ENCODE results near the gene CNFN. TPM values are rescaled to one million over a fixed set of nuclear protein-coding genes. Genes with fewer than 3 reads are reported as not detected.

The CNFN gene
- total RNA-seq, 1 donor from 2014 or later, result not detected

DNA sequence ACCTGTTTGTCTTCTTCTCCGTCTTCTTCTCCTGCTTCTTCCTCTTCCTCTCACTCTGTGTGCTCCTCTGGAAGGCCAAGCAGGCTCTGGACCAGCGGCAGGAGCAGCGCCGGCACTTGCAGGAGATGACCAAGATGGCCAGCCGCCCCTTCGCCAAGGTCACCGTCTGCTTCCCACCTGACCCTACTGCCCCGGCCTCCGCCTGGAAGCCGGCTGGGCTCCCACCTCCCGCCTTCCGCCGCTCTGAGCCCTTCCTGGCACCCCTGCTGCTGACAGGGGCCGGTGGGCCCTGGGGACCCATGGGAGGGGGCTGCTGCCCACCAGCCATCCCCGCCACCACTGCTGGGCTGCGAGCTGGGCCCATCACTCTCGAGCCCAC lies 13.9 kb downstream of the CNFN start:
- intact Hi-C loops (cut with micrococcal nuclease), result no loop called here
- Mint-ChIP-seq H3K27me3 (no peaks in the 10 kb centered on the region), H3K4me3 (no peak overlapping the region), H3K27ac (no peak overlapping the region), H3K9me3 (no peaks in the 10 kb centered on the region), H3K36me3 (ENCODE audit: low read depth) (no peaks in the 10 kb centered on the region), H3K4me1 (peaks cover 4% of the 10 kb centered on the region)
- DNase-seq, result no peak

- no peak for DNase-seq
- intact Hi-C loops (cut with micrococcal nuclease), result no loop called here
- no peaks in the 10 kb centered on the region for H3K9me3 Mint-ChIP-seq
- H3K27me3 Mint-ChIP-seq, result no peaks in the 10 kb centered on the region
- peaks cover 4% of the 10 kb centered on the region for H3K4me1 Mint-ChIP-seq
- no peak overlapping the region for H3K27ac Mint-ChIP-seq
- H3K36me3 Mint-ChIP-seq (ENCODE audit: low read depth), result no peaks in the 10 kb centered on the region
- H3K4me3 Mint-ChIP-seq, result no peak overlapping the region
Observed at GRCh38 chr19:42375415-42376176, 14.5 kb downstream of the CNFN start.

GRCh38 chr19:42374826-42375376 lies 15.2 kb downstream of the CNFN start:
- H3K36me3 Mint-ChIP-seq (ENCODE audit: low read depth), result no peaks in the 10 kb centered on the region
- H3K4me1 Mint-ChIP-seq, result peaks cover 4% of the 10 kb centered on the region
- H3K27me3 Mint-ChIP-seq, result no peaks in the 10 kb centered on the region
- H3K4me3 Mint-ChIP-seq, result no peak overlapping the region
- DNase-seq, result no peak
- intact Hi-C loops (cut with micrococcal nuclease), result no loop called here
- no peak overlapping the region for H3K27ac Mint-ChIP-seq
- no peaks in the 10 kb centered on the region for H3K9me3 Mint-ChIP-seq

- intact Hi-C loops (cut with micrococcal nuclease), result no loop called here
- Mint-ChIP-seq H3K36me3 (ENCODE audit: low read depth) (no peaks in the 10 kb centered on the region), H3K9me3 (no peaks in the 10 kb centered on the region), H3K4me3 (no peak overlapping the region), H3K27me3 (no peaks in the 10 kb centered on the region), H3K27ac (no peak overlapping the region), H3K4me1 (no peaks in the 10 kb centered on the region)
- DNase-seq, result no peak
Observed at GRCh38 chr19:42370626-42371175, 19.4 kb downstream of the CNFN start.

DNA sequence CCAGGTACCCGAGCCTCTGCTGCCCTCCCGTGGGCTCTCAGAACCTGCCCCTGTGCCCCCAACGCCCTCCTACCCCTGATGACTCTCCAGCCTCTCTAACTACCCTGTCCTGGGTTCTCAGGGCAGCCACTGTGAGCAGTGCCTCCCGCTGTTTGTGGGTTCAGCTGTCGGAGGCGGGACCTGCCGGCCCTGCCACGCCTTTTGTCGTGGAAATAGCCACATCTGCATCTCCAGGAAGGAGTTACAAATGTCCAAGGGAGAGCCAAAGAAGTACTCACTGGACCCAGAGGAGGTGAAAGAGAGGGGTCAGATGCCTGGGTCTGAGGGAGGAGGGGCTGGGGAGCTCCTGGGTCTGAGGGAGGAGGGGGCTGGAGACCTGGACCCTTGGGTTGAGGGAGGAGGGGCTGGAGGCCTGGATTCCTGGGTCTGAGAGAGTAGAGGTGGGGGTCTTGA lies 20.0 kb downstream of the CNFN start:
- no peaks in the 10 kb centered on the region for H3K36me3 Mint-ChIP-seq (ENCODE audit: low read depth)
- H3K27ac Mint-ChIP-seq, result no peak overlapping the region
- H3K27me3 Mint-ChIP-seq, result no peaks in the 10 kb centered on the region
- no peak for DNase-seq
- H3K9me3 Mint-ChIP-seq, result no peaks in the 10 kb centered on the region
- intact Hi-C loops (cut with micrococcal nuclease), result no loop called here
- H3K4me1 Mint-ChIP-seq, result no peaks in the 10 kb centered on the region
- no peak overlapping the region for H3K4me3 Mint-ChIP-seq

DNA sequence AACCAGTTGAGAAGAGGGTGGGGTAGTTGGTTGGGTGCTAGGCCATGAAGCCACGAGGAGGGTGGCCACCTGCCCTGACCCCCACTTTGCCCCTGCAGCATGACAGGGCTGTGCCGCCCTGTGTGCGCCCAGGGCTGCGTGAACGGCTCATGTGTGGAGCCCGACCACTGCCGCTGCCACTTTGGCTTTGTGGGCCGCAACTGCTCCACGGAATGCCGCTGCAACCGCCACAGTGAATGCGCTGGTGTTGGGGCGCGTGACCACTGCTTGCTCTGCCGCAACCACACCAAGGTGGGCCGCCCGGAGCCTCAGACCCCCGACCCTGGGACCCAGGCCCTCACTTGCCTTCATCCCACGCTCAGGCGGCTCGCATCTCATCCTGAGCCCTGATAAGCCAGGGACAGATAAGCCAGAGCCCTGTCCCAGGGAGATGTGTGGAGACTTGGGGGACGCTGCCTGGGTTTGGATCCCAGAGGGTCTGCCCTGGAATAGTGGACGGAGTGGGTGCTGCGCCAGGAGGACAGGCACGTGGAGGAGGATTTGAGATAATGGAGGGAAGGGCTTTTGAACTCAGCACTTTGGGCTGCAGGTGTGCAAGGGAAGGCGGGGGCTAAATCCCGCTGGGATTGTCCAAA lies 20.5 kb downstream of the CNFN start:
- Mint-ChIP-seq H3K9me3 (no peaks in the 10 kb centered on the region), H3K4me1 (no peaks in the 10 kb centered on the region), H3K27me3 (no peaks in the 10 kb centered on the region), H3K36me3 (ENCODE audit: low read depth) (no peaks in the 10 kb centered on the region), H3K4me3 (no peak overlapping the region), H3K27ac (no peak overlapping the region)
- intact Hi-C loops (cut with micrococcal nuclease), result no loop called here
- no peak for DNase-seq

GRCh38 chr19:42368765-42369164 lies 21.3 kb downstream of the CNFN start:
- Mint-ChIP-seq H3K36me3 (ENCODE audit: low read depth) (peaks cover 1% of the 10 kb centered on the region), H3K4me1 (no peaks in the 10 kb centered on the region), H3K4me3 (no peak overlapping the region), H3K27ac (no peak overlapping the region), H3K9me3 (peaks cover 2% of the 10 kb centered on the region), H3K27me3 (no peaks in the 10 kb centered on the region)
- DNase-seq, result no peak
- intact Hi-C loops (cut with micrococcal nuclease), result no loop called here

GRCh38 chr19:42368360-42368759 lies 21.7 kb downstream of the CNFN start:
- Mint-ChIP-seq H3K4me1 (no peaks in the 10 kb centered on the region), H3K4me3 (no peak overlapping the region), H3K27ac (no peak overlapping the region), H3K9me3 (peaks cover 5% of the 10 kb centered on the region), H3K36me3 (ENCODE audit: low read depth) (peaks cover 4% of the 10 kb centered on the region), H3K27me3 (no peaks in the 10 kb centered on the region)
- no peak for DNase-seq
- intact Hi-C loops (cut with micrococcal nuclease), result no loop called here

DNA sequence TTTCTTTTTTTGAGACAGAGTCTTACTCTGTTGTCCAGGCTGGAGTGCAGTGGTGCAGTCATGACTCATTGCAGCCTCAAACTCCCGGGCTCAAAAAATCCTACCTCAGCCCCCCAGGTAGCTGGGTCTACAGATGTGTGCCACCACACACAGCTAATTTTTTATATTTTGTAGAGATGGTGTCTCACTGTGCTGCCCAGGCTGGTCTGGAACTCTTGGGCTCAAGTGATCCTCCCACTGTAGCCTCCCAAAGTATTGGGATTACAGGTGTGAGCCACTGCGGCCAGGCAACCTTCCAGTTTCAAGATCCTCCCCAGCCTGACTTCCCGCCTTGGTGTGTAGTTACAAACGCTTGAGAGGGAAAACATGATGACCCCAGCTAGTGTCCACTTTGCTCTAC lies 22.2 kb downstream of the CNFN start:
- intact Hi-C loops (cut with micrococcal nuclease), result no loop called here
- Mint-ChIP-seq H3K4me1 (no peaks in the 10 kb centered on the region), H3K27me3 (no peaks in the 10 kb centered on the region), H3K27ac (no peak overlapping the region), H3K36me3 (ENCODE audit: low read depth) (peaks cover 4% of the 10 kb centered on the region), H3K4me3 (no peak overlapping the region), H3K9me3 (peaks cover 5% of the 10 kb centered on the region)
- DNase-seq, result no peak

GRCh38 chr19:42366673-42367072 lies 23.4 kb downstream of the CNFN start:
- Mint-ChIP-seq H3K4me1 (no peaks in the 10 kb centered on the region), H3K36me3 (ENCODE audit: low read depth) (peaks cover 4% of the 10 kb centered on the region), H3K9me3 (peaks cover 5% of the 10 kb centered on the region), H3K4me3 (no peak overlapping the region), H3K27me3 (no peaks in the 10 kb centered on the region), H3K27ac (no peak overlapping the region)
- intact Hi-C loops (cut with micrococcal nuclease), result no loop called here
- DNase-seq, result no peak

DNA sequence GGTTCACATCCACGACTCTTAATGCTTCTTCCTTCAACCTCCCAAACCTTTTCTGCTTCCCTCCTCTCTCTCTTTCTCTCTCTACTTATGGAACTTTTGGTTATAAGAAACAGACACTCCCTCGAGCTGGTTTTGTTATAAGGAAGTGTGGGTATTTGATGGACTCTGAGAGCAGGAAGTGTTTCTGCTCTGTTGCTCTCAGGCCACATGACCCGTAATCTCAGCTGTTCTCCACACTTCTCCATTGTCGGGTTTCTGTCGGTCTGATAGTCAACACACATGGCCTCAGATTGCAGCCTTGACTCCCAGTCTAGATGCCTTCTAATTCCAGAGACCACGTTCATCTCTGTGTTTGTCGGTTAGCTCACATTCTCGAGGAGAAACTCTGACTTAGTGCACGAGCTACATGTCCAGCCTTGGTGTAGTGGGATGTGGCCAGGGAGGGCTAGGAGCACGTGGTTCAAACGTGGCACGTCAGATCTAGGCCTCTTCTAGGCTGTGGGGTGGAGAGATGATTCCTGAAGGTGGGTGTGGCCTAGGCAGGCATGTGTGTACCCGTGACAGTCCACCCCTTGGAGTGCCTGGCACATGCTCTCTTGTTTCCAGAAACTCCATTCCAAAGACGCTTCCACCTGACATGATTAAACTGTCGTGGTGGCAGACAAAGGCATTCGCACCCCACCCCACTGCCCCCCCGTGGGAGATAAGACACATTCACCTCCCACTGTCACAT lies 26.3 kb downstream of the CNFN start:
- intact Hi-C loops (cut with micrococcal nuclease), result no loop called here
- Mint-ChIP-seq H3K27ac (no peak overlapping the region), H3K4me3 (no peak overlapping the region), H3K36me3 (ENCODE audit: low read depth) (peaks cover 4% of the 10 kb centered on the region), H3K4me1 (no peaks in the 10 kb centered on the region), H3K27me3 (no peaks in the 10 kb centered on the region), H3K9me3 (peaks cover 5% of the 10 kb centered on the region)
- no peak for DNase-seq

DNA sequence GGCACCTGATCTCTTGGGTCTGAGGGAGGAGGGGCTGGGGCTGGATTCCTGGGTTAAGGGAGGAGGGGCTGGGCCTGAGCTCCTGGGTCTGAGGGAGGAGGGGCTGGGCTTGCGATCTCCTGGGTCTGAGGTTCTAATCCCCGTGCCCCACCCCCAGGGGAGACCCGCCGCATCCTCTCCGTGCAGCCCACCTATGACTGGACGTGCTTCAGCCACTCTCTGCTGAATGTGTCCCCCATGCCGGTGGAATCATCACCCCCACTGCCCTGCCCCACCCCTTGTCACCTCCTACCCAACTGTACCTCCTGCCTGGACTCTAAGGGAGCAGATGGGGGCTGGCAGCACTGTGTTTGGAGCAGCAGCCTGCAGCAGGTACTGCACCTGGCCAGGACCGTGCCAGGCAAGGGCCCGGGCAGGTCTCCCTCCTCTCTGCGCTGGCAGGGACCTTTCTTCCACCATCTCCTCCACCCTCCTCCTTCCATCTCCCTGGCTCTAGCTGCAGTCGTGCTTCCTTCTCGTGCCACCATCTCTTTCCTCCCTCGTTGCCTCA lies 27.1 kb downstream of the CNFN start:
- no peak overlapping the region for H3K27ac Mint-ChIP-seq
- H3K4me1 Mint-ChIP-seq, result no peaks in the 10 kb centered on the region
- no peak overlapping the region for H3K4me3 Mint-ChIP-seq
- DNase-seq, result no peak
- no peaks in the 10 kb centered on the region for H3K27me3 Mint-ChIP-seq
- H3K9me3 Mint-ChIP-seq, result peaks cover 5% of the 10 kb centered on the region
- intact Hi-C loops (cut with micrococcal nuclease), result no loop called here
- peaks cover 4% of the 10 kb centered on the region for H3K36me3 Mint-ChIP-seq (ENCODE audit: low read depth)

GRCh38 chr19:42362342-42362741 lies 27.8 kb downstream of the CNFN start:
- DNase-seq, result no peak
- H3K4me3 Mint-ChIP-seq, result no peak overlapping the region
- peaks cover 5% of the 10 kb centered on the region for H3K9me3 Mint-ChIP-seq
- intact Hi-C loops (cut with micrococcal nuclease), result no loop called here
- H3K4me1 Mint-ChIP-seq, result no peaks in the 10 kb centered on the region
- H3K27me3 Mint-ChIP-seq, result no peaks in the 10 kb centered on the region
- H3K27ac Mint-ChIP-seq, result no peak overlapping the region
- H3K36me3 Mint-ChIP-seq (ENCODE audit: low read depth), result peaks cover 4% of the 10 kb centered on the region

DNA sequence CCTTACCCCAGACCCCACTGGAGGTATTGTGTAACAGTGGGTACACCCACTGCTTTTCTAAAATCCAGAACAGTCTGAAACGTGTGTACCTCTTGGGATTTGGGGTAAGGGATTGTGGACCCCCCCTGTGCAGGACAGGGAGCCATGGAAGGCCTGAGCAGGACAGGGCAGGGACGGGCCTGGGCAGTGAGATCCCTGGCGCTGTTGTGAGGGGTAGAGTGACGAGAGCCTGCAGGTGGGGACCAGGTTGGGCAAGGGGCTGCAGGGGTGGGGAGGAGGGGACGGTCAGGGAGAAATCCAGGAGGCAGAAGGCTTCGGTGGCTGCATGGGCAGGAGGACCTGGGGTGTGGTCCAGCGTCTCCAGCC lies 28.6 kb downstream of the CNFN start:
- peaks cover 5% of the 10 kb centered on the region for H3K9me3 Mint-ChIP-seq
- H3K4me1 Mint-ChIP-seq, result no peaks in the 10 kb centered on the region
- no peak for DNase-seq
- H3K36me3 Mint-ChIP-seq (ENCODE audit: low read depth), result peaks cover 4% of the 10 kb centered on the region
- H3K27ac Mint-ChIP-seq, result no peak overlapping the region
- H3K27me3 Mint-ChIP-seq, result no peaks in the 10 kb centered on the region
- no peak overlapping the region for H3K4me3 Mint-ChIP-seq
- intact Hi-C loops (cut with micrococcal nuclease), result no loop called here
